GM12878 (cell line): Measurements from ENCODE around the gene MSMB. TPM values are rescaled to one million over a fixed set of nuclear protein-coding genes. Genes with fewer than 3 reads are reported as not detected.

Experiments used
- BACH1 ChIP-seq: fragments of 450-650 bp; IDR thresholded peaks from 2 replicates; pipeline ENCODE4 v1.6.1; 2017; ENCODE audit warnings: mild to moderate bottlenecking, borderline replicate concordance
- EP300 ChIP-seq, 2 experiments: fragments of 150-350 bp in 1 of 2; IDR thresholded peaks; 2 replicates each; pipeline ENCODE4 v1.6.1; 2011 to 2012; ENCODE audit warnings: low read depth in 2 of 2, low read length in 2 of 2, borderline replicate concordance in 1 of 2, improper control_type of control experiment in 1 of 2, inconsistent platforms in 1 of 2; ENCODE audit not compliant: control insufficient read depth in 1 of 2
- GABPA ChIP-seq: IDR thresholded peaks from 2 replicates; pipeline ENCODE4 v1.6.1; 2014; ENCODE audit warnings: antibody characterized with exemption, low read depth, mild to moderate bottlenecking, inconsistent platforms
- HCFC1 ChIP-seq: fragments of 150-350 bp; IDR thresholded peaks from 2 replicates; pipeline ENCODE4 v1.6.1; 2014; ENCODE audit warnings: low read length
- NFIC ChIP-seq: IDR thresholded peaks from 2 replicates; pipeline ENCODE4 v1.6.1; 2012; ENCODE audit warnings: low read depth, mild to moderate bottlenecking, inconsistent platforms, low read length, moderate library complexity
- NFXL1 ChIP-seq: fragments of 450-650 bp; IDR thresholded peaks from 2 replicates; pipeline ENCODE4 v1.6.1; 2017; ENCODE audit warnings: antibody characterized with exemption, mild to moderate bottlenecking, borderline replicate concordance
- SMAD1 ChIP-seq: fragments of 450-650 bp; IDR thresholded peaks from 2 replicates; pipeline ENCODE4 v1.6.1; 2018; ENCODE audit warnings: mild to moderate bottlenecking, low read depth; ENCODE audit not compliant: partially characterized antibody
- SMARCA5 ChIP-seq: fragments of 450-650 bp; IDR thresholded peaks from 2 replicates; pipeline ENCODE4 v1.6.1; 2017; ENCODE audit warnings: mild to moderate bottlenecking
- SPI1 ChIP-seq: IDR thresholded peaks from 2 replicates; pipeline ENCODE4 v1.6.1; 2011; ENCODE audit warnings: low read depth, mild to moderate bottlenecking, low read length, moderate library complexity, borderline replicate concordance; ENCODE audit not compliant: insufficient read depth
- SREBF2 ChIP-seq: IDR thresholded peaks from 2 replicates; pipeline ENCODE4 v1.6.1; 2012; ENCODE audit warnings: mild to moderate bottlenecking, low read length
- SUPT20H ChIP-seq: IDR thresholded peaks from 2 replicates; pipeline ENCODE4 v1.6.1; 2011; ENCODE audit warnings: low read depth, mild to moderate bottlenecking, low read length, moderate library complexity, borderline replicate concordance; ENCODE audit not compliant: control insufficient read depth
- TCF7 ChIP-seq: IDR thresholded peaks from 2 replicates; pipeline ENCODE4 v1.6.1; 2014; ENCODE audit warnings: antibody characterized with exemption, borderline replicate concordance
- polyA plus RNA-seq, 11 experiments: library from polyadenylated mRNA; depleted of rRNA in 4 of 11; unstranded in 6 of 11; stranded (reverse) in 5 of 11; fragments of >200 nt; fragmentation: Nextera tagmentation in 4 of 11; fragmentation: Illumina TruSeq in 1 of 11; extraction: Ambion mirVana in 4 of 11; extraction: Trizol in 1 of 11; gene quantifications; 1 replicate in 1 of 11; 2 replicates in 10 of 11; pipeline versions ENCODE4 v1.2.1 to v1.2.3, GENCODE V29; 2011 to 2016; ENCODE audit warnings: inconsistent platforms in 2 of 11, missing spikeins in 2 of 11, low read depth in 1 of 11
- total RNA-seq, 4 experiments: library from RNA; depleted of rRNA in 3 of 4; stranded (reverse); fragments of >200 nt in 3 of 4; fragmentation: Illumina TruSeq in 1 of 4; extraction: Trizol in 1 of 4; gene quantifications; 2 replicates each; pipeline versions ENCODE4 v1.2.1 to v1.2.3, GENCODE V29; 2013 to 2021
- TF ChIP-seq, protein P1 (sequence below): fragments of 450-650 bp; formaldehyde crosslinking; IDR thresholded peaks from 2 replicates; pipeline ENCODE4 v1.4.0; 2020; ENCODE audit warnings: mild to moderate bottlenecking, moderate library complexity
- TF ChIP-seq, protein P2 (sequence below): IDR thresholded peaks from 2 replicates; pipeline ENCODE4 v1.6.1; 2011; ENCODE audit warnings: borderline replicate concordance, low read depth, mild to moderate bottlenecking, moderate library complexity, mixed read lengths, low read length; ENCODE audit not compliant: insufficient read depth; ENCODE audit errors: extremely low read length
- TF ChIP-seq, protein P3 (sequence below): IDR thresholded peaks from 2 replicates; pipeline ENCODE4 v1.6.1; 2012; ENCODE audit warnings: low read depth, low read length, improper control_type of control experiment
- TF ChIP-seq, protein P4 (sequence below): IDR thresholded peaks from 2 replicates; pipeline ENCODE4 v1.6.1; 2011; ENCODE audit warnings: low read depth, low read length, improper control_type of control experiment, borderline replicate concordance
- TF ChIP-seq, protein P5 (sequence below): fragments of 450-650 bp; formaldehyde crosslinking; IDR thresholded peaks from 2 replicates; pipeline ENCODE4 v1.5.0; 2022; ENCODE audit warnings: mild to moderate bottlenecking, missing genetic modification characterization
- TF ChIP-seq, protein P6 (sequence below): IDR thresholded peaks from 2 replicates; pipeline ENCODE4 v1.6.1; 2012; ENCODE audit warnings: low read depth, low read length, improper control_type of control experiment

Gene MSMB
- total and polyA plus RNA-seq, 10 of the 15 experiments (the other 5 are each of a cell fraction or from before 2014, with no cell fraction given): not detected

DNA sequence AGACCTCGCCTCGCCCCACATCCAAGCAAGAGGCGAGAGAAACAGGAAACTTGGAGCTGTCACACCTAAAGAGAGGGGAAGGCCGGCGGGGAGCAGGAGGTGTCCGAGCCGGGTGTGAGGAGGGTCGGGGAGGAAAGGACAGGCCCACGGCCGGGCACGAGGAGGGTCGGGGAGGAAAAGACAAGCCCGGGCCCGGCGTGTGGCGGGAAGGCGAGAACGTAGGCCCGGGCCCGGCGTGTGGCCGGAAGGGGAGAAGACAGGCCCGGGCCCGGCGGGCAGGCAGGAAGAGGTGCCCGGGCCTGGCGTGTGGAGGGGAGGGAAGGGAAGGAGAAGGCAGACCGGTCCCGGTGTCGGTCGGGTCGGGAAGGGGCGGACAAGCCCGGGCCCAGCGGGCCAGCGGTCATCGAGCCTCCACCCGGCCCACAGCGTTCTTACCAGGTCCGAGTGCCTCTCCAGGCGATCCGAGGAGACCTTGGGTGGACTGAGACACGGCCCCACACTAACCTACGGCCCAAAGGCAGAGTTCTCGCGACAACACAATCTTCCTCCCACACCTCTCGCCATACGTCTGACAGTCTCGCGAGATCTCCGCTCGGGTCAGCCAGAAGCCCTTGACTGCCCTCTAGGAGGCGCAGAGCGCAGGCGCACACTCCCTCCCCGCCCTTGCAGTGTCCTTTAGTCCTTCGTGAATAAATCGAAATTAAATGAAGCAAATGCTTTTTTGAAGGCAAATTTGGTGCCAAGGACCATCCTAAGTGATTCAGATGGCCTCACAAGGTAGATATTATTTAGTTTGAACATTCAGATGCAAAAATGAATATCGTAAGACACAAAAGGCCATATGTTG is 15.8 kb downstream of the MSMB start, which contains the start of gene NCOA4 (continued):
- TF ChIP-seq, protein P1, sequence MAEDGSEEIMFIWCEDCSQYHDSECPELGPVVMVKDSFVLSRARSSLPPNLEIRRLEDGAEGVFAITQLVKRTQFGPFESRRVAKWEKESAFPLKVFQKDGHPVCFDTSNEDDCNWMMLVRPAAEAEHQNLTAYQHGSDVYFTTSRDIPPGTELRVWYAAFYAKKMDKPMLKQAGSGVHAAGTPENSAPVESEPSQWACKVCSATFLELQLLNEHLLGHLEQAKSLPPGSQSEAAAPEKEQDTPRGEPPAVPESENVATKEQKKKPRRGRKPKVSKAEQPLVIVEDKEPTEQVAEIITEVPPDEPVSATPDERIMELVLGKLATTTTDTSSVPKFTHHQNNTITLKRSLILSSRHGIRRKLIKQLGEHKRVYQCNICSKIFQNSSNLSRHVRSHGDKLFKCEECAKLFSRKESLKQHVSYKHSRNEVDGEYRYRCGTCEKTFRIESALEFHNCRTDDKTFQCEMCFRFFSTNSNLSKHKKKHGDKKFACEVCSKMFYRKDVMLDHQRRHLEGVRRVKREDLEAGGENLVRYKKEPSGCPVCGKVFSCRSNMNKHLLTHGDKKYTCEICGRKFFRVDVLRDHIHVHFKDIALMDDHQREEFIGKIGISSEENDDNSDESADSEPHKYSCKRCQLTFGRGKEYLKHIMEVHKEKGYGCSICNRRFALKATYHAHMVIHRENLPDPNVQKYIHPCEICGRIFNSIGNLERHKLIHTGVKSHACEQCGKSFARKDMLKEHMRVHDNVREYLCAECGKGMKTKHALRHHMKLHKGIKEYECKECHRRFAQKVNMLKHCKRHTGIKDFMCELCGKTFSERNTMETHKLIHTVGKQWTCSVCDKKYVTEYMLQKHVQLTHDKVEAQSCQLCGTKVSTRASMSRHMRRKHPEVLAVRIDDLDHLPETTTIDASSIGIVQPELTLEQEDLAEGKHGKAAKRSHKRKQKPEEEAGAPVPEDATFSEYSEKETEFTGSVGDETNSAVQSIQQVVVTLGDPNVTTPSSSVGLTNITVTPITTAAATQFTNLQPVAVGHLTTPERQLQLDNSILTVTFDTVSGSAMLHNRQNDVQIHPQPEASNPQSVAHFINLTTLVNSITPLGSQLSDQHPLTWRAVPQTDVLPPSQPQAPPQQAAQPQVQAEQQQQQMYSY (CRISPR knock-in tag): no peak
- TF ChIP-seq SREBF2 (no peak), SMARCA5 (no peak; the same call in 1 of the 2 replicates), EP300 (IDR thresholded peaks at IDR 0.05; ENCODE audit: borderline replicate concordance in 1 of 2, control insufficient read depth in 1 of 2, low read depth in 2 of 2, low read length in 2 of 2) (no peak), NFXL1 (no peak), BACH1 (peak; percentile 58; the same call in 1 of the 2 replicates), TCF7 (no peak), HCFC1 (no peak), SMAD1 (no peak), SPI1 (no peak), NFIC (no peak), GABPA (no peak), SUPT20H (no peak)
- TF ChIP-seq, protein P2, sequence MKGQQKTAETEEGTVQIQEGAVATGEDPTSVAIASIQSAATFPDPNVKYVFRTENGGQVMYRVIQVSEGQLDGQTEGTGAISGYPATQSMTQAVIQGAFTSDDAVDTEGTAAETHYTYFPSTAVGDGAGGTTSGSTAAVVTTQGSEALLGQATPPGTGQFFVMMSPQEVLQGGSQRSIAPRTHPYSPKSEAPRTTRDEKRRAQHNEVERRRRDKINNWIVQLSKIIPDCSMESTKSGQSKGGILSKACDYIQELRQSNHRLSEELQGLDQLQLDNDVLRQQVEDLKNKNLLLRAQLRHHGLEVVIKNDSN: no peak
- TF ChIP-seq, protein P3, sequence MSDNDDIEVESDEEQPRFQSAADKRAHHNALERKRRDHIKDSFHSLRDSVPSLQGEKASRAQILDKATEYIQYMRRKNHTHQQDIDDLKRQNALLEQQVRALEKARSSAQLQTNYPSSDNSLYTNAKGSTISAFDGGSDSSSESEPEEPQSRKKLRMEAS: no peak
- TF ChIP-seq, protein P4, sequence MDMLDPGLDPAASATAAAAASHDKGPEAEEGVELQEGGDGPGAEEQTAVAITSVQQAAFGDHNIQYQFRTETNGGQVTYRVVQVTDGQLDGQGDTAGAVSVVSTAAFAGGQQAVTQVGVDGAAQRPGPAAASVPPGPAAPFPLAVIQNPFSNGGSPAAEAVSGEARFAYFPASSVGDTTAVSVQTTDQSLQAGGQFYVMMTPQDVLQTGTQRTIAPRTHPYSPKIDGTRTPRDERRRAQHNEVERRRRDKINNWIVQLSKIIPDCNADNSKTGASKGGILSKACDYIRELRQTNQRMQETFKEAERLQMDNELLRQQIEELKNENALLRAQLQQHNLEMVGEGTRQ: no peak
- TF ChIP-seq, protein P5, sequence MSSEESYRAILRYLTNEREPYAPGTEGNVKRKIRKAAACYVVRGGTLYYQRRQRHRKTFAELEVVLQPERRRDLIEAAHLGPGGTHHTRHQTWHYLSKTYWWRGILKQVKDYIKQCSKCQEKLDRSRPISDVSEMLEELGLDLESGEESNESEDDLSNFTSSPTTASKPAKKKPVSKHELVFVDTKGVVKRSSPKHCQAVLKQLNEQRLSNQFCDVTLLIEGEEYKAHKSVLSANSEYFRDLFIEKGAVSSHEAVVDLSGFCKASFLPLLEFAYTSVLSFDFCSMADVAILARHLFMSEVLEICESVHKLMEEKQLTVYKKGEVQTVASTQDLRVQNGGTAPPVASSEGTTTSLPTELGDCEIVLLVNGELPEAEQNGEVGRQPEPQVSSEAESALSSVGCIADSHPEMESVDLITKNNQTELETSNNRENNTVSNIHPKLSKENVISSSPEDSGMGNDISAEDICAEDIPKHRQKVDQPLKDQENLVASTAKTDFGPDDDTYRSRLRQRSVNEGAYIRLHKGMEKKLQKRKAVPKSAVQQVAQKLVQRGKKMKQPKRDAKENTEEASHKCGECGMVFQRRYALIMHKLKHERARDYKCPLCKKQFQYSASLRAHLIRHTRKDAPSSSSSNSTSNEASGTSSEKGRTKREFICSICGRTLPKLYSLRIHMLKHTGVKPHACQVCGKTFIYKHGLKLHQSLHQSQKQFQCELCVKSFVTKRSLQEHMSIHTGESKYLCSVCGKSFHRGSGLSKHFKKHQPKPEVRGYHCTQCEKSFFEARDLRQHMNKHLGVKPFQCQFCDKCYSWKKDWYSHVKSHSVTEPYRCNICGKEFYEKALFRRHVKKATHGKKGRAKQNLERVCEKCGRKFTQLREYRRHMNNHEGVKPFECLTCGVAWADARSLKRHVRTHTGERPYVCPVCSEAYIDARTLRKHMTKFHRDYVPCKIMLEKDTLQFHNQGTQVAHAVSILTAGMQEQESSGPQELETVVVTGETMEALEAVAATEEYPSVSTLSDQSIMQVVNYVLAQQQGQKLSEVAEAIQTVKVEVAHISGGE (CRISPR knock-in tag): no peak
- TF ChIP-seq, protein P6, sequence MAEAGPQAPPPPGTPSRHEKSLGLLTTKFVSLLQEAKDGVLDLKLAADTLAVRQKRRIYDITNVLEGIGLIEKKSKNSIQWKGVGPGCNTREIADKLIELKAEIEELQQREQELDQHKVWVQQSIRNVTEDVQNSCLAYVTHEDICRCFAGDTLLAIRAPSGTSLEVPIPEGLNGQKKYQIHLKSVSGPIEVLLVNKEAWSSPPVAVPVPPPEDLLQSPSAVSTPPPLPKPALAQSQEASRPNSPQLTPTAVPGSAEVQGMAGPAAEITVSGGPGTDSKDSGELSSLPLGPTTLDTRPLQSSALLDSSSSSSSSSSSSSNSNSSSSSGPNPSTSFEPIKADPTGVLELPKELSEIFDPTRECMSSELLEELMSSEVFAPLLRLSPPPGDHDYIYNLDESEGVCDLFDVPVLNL: no peak
